GM18951 (cell line): Measurements from ENCODE around the gene DAPK2.
"Not testable (repeated sequence)": the region's sequence is repeated elsewhere in the genome, so short reads cannot be mapped to it uniquely, and the experiment has no call there.

Source experiments
- POLR2A ChIP-seq: IDR thresholded peaks from 4 replicates; pipeline ENCODE4 v1.6.1; 2011; ENCODE audit warnings: mild to moderate bottlenecking; ENCODE audit not compliant: insufficient read length, insufficient read depth; ENCODE audit errors: extremely low read depth
- in situ Hi-C: fragments of 300-500 bp; cut with MboI; formaldehyde crosslinking; loops from one replicate; pipeline ENCODE4 v1.12.0; 2022; ENCODE audit warnings: low sequenced_read_pairs, mixed read lengths, inconsistent platforms; ENCODE audit not compliant: unreplicated experiment

DAPK2 gene

GRCh38 chr15:63978511-63979261, 67.6 kb downstream of the DAPK2 start:
- in situ Hi-C loops = no loop called here
- no peak for TF ChIP-seq POLR2A

- in situ Hi-C loops = no loop called here
- TF ChIP-seq POLR2A = no peak
These were observed 69.2 kb downstream of the DAPK2 start for GRCh38 chr15:63977119-63977518.

DNA sequence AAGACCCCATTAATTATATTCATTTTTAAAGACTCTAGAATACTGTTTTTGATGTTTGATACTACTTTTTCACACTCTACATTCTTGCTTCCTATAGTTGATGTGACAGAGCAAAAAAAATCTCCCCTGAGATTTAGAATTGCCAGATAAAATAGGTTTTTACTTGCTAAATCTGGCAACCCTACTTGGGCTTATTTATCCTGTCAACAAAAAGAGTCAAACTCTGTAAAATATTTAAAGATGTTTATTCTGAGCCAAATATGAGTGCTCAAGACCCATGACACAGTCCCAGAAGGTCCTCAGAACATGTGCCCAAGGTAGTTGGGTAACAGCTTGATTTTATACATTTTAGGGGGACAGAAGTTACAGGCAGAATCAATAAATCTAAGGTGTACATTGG, 72.3 kb downstream of the DAPK2 start:
- TF ChIP-seq POLR2A = no peak
- in situ Hi-C loops = no loop called here

GRCh38 chr15:63973212-63974009, 72.9 kb downstream of the DAPK2 start:
- TF ChIP-seq POLR2A = no peak
- in situ Hi-C loops = no loop called here

GRCh38 chr15:63972801-63973200, 73.5 kb downstream of the DAPK2 start:
- TF ChIP-seq POLR2A = no peak
- in situ Hi-C loops = no loop called here

GRCh38 chr15:63971904-63972303, 74.4 kb downstream of the DAPK2 start:
- in situ Hi-C loops = no loop called here
- no peak for TF ChIP-seq POLR2A

GRCh38 chr15:63971427-63971805, 74.9 kb downstream of the DAPK2 start:
- TF ChIP-seq POLR2A = no peak
- in situ Hi-C loops = no loop called here

GRCh38 chr15:63970621-63971426, 75.5 kb downstream of the DAPK2 start:
- TF ChIP-seq POLR2A = no peak
- in situ Hi-C loops = no loop called here

GRCh38 chr15:63969652-63970421, 76.4 kb downstream of the DAPK2 start:
- in situ Hi-C loops = no loop called here
- TF ChIP-seq POLR2A = no peak

DNA sequence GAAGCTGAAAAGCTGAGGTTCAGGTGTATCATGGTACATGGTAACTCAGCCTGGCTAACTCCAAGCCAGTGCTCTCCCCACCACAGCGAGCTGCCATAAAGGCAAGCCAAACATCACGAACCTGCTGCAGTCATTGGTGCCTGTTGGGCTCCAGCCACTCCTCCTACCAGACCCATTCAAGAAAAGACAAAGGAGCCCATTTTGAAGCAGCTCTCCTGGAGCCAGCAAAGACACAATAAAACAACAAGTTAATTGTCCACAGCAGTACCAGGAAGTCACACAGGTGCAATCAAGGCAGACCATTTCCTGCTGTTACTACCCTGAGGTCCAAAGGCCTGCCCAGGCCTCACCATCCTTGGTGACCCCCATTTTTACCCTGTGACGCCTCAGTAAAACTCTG, 77.6 kb downstream of the DAPK2 start:
- no peak for TF ChIP-seq POLR2A
- in situ Hi-C loops = no loop called here

DNA sequence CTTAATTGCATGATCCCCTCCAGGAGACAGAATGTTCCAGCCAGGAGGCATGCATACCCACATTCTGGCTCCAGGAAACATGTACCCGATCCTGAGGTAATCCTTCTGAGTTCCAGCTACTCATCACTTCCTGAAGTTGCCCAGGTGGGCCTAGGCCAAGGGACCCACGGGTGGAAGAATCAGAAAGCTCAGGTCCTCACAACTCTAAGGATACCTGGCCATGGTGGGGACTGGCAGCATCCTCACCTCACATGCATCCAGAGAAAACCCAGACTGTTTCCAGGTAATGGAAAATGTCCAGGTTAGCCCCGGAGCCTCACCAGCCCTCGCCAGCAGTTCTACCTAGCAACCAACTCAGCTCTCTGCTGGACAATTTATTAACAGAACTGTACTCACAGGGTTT, 78.2 kb downstream of the DAPK2 start:
- TF ChIP-seq POLR2A = no peak
- in situ Hi-C loops = no loop called here

DNA sequence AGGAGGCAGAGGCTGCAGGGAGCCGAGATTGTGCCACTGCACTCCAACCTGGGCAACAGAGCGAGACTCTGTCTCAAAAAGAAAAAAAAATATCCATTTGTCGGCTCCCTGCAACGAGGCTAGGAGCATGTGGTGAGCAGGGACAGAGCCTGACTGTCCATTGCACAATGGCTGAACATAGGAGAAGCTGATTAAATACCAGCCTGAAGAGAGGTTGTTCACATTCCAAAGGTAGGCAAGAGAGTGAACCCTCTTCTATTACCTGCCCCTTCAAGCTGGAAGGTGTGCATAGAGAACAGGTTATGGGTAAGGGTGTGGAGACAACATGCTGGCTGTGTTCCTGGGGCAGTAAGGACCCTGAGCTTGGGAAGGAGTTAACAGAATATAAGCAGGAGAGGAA, 78.7 kb downstream of the DAPK2 start:
- in situ Hi-C loops = no loop called here
- TF ChIP-seq POLR2A = no peak

- in situ Hi-C loops = not testable (repeated sequence)
These were observed 83.2 kb downstream of the DAPK2 start for GRCh38 chr15:63962947-63963721.
